Thoracic aorta (tissue), 2 donors: ENCODE data around the gene CLCN4. TPM values are rescaled to one million over a fixed set of nuclear protein-coding genes. Genes with fewer than 3 reads are reported as not detected.

Experiments used
- ATAC-seq: fragments of 150-250 bp; one replicate; pipeline ENCODE4 v1.8.0; 2017; ENCODE audit warnings: low read depth; ENCODE audit not compliant: insufficient number of reproducible peaks, low FRiP score
- DNase-seq: peaks from one replicate; pipeline ENCODE4 v3.0.0-alpha.2; 2020; ENCODE audit warnings: low spot score
- H3K27ac ChIP-seq, 2 donors: fragments of 200-600 bp; sonication (generic); 1 replicate in 1 of 2; 2 replicates in 1 of 2; pipeline ENCODE4 v1.5.1; 2016; ENCODE audit warnings: mild to moderate bottlenecking in 2 of 2, moderate library complexity in 2 of 2
- H3K27me3 ChIP-seq: fragments of 200-600 bp; sonication (generic); replicated peaks from 2 replicates; pipeline ENCODE4 v1.6.0; 2016; ENCODE audit warnings: mild to moderate bottlenecking; ENCODE audit not compliant: insufficient read depth
- H3K36me3 ChIP-seq: fragments of 200-600 bp; sonication (generic); one replicate; pipeline ENCODE4 v1.5.1; 2016
- H3K4me1 ChIP-seq, 2 donors: fragments of 200-600 bp; sonication (generic); 1 replicate in 1 of 2; 2 replicates in 1 of 2; pipeline versions ENCODE4 v1.5.1 to v1.6.0; 2016; ENCODE audit warnings: low read depth in 2 of 2, mild to moderate bottlenecking in 1 of 2; ENCODE audit not compliant: control insufficient read depth in 1 of 2
- H3K4me3 ChIP-seq: fragments of 200-600 bp; sonication (generic); 2 replicates; pipeline ENCODE4 v1.5.1; 2016; ENCODE audit warnings: mild to moderate bottlenecking
- H3K9me3 ChIP-seq: fragments of 200-600 bp; sonication (generic); 2 replicates; pipeline ENCODE4 v1.5.1; 2016
- CTCF ChIP-seq: fragments of 200-600 bp; sonication (generic); IDR thresholded peaks from one replicate; pipeline ENCODE4 v1.5.1; 2019; ENCODE audit warnings: antibody characterized with exemption
- total RNA-seq, 2 donors: library from RNA; depleted of rRNA; stranded (reverse); fragments of >200 nt; gene quantifications; one replicate each; pipeline versions ENCODE4 v1.1.0 to v1.2.3, GENCODE V29; 2016

The CLCN4 gene
- total RNA-seq, 2 donors from 2014 or later, result 3.5 to 5.6 TPM

GRCh38 chrX:10217198-10217597 is 60.4 kb downstream of the CLCN4 start:
- TF ChIP-seq CTCF, result no peak
- Histone ChIP-seq H3K36me3 (no peaks in the 10 kb centered on the region), H3K9me3 (no peaks in the 10 kb centered on the region), H3K4me3 (no peak overlapping the region), H3K27me3 (no peaks in the 10 kb centered on the region), H3K27ac (no peak overlapping the region), H3K4me1 (no peaks in the 10 kb centered on the region)
- no peak for ATAC-seq
- no peak for DNase-seq

- Histone ChIP-seq H3K9me3 (no peaks in the 10 kb centered on the region), H3K27me3 (no peaks in the 10 kb centered on the region), H3K27ac (no peak overlapping the region), H3K4me1 (no peaks in the 10 kb centered on the region), H3K4me3 (no peak overlapping the region), H3K36me3 (no peaks in the 10 kb centered on the region)
- TF ChIP-seq CTCF, result no peak
- DNase-seq (no peak), ATAC-seq (no peak)
Measured at GRCh38 chrX:10221651-10222050, 64.9 kb downstream of the CLCN4 start.

GRCh38 chrX:10223276-10223675 is 66.5 kb downstream of the CLCN4 start:
- no peak for ATAC-seq
- no peaks in the 10 kb centered on the region for H3K9me3 ChIP-seq
- H3K36me3 ChIP-seq, result no peaks in the 10 kb centered on the region
- TF ChIP-seq CTCF, result no peak
- H3K4me1 ChIP-seq, result no peaks in the 10 kb centered on the region
- H3K4me3 ChIP-seq, result no peak overlapping the region
- no peak overlapping the region for H3K27ac ChIP-seq
- DNase-seq, result no peak
- H3K27me3 ChIP-seq, result no peaks in the 10 kb centered on the region

GRCh38 chrX:10223781-10224180 is 67.0 kb downstream of the CLCN4 start:
- ATAC-seq (no peak), DNase-seq (no peak)
- TF ChIP-seq CTCF, result no peak
- Histone ChIP-seq H3K9me3 (no peaks in the 10 kb centered on the region), H3K4me1 (no peaks in the 10 kb centered on the region), H3K4me3 (no peak overlapping the region), H3K36me3 (no peaks in the 10 kb centered on the region), H3K27ac (no peak overlapping the region), H3K27me3 (no peaks in the 10 kb centered on the region)

GRCh38 chrX:10230222-10230621 is 73.4 kb downstream of the CLCN4 start:
- H3K4me1 ChIP-seq, result no peaks in the 10 kb centered on the region
- no peaks in the 10 kb centered on the region for H3K9me3 ChIP-seq
- no peak for DNase-seq
- no peak for TF ChIP-seq CTCF
- no peak for ATAC-seq
- H3K4me3 ChIP-seq, result no peak overlapping the region
- no peaks in the 10 kb centered on the region for H3K36me3 ChIP-seq
- no peak overlapping the region for H3K27ac ChIP-seq
- no peaks in the 10 kb centered on the region for H3K27me3 ChIP-seq
